ENCODE results near the gene KANK4.

- TF ChIP-seq CTCF (IDR thresholded peaks at IDR 0.05; ENCODE audit: insufficient read depth, low read length, poor library complexity, severe bottlenecking): no peak
- no peak for TF ChIP-seq EZH2phosphoT487 (conservative IDR thresholded peaks at IDR 0.05; ENCODE audit: low read length)
These were observed 98.1 kb downstream of the KANK4 start for GRCh38 chr1:62221171-62221570.

Data from SU-DHL-6 (cell line).